Glomerular visceral epithelial cell (primary cell): ENCODE data around the gene SYK.

Experiments
- DNase-seq: peaks from one replicate; pipeline ENCODE4 v3.0.0-alpha.2; 2016; ENCODE audit errors: extremely low spot score

SYK gene

GRCh38 chr9:90946982-90947381 is 145.4 kb downstream of the SYK start:
- DNase-seq: no peak
